Measurements from ENCODE around the gene CENPO. TPM values are rescaled to one million over a fixed set of nuclear protein-coding genes. Genes with fewer than 3 reads are reported as not detected.

CENPO gene
- total and polyA plus RNA-seq, 2 donors (not counting 3 experiments of a cell fraction or from before 2014, with no cell fraction given), result 26.8 to 45.3 TPM

DNA sequence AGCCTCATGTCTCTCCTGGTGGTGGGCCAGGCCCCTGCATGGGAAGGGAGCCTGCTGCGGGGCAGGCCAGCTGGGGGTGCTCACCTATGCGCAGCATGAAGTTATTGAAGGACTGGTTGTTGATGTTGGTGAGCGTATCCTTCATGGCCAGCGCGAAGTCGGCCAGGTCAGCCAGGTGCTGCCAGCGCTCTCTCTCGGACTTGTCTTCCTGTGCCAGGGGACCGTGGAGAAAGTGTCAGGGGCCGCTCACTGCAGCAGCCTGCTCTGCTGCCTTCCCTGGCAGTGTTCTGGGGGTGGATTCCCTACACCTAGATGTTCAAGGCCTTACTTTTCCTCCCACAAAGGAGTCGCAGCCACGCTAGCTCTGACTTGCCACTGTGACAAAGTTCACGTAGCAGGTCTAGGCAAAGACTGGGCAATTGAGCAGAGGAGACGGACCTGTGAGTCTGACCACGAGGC is 28.2 kb downstream of the CENPO start:
- Histone ChIP-seq H3K9me3 (replicated peaks; ENCODE audit: control insufficient read depth, insufficient read depth, low read length) (no peaks in the 10 kb centered on the region), H3K36me3 (ENCODE audit: control insufficient read depth in 2 of 2, extremely low read depth in 1 of 2, insufficient read depth in 2 of 2, low read length in 2 of 2) (peaks cover 16 to 21% of the 10 kb centered on the region in 2 experiments), H3K79me2 (ENCODE audit: control insufficient read depth, insufficient read depth, low read length) (no peaks in the 10 kb centered on the region), H3K4me2 (ENCODE audit: insufficient read depth, low read length) (no peak overlapping the region), H3K4me3 (replicated peaks in 1 of 3; ENCODE audit: insufficient read depth in 1 of 3, low read depth in 1 of 3, low read length in 3 of 3) (no peak overlapping the region), H2AFZ (ENCODE audit: low read depth, low read length) (no peak overlapping the region), H3K9ac (replicated peaks; ENCODE audit: extremely low read depth, insufficient read depth, low read length) (no peak overlapping the region), H3K27ac (ENCODE audit: insufficient read depth, low read depth, low read length) (no peak overlapping the region), H3K9me1 (replicated peaks; ENCODE audit: control insufficient read depth, extremely low read depth, insufficient read depth, low read length) (no peaks in the 10 kb centered on the region), H3K4me1 (ENCODE audit: control insufficient read depth, extremely low read depth, insufficient read depth, low read length) (peaks cover 23% of the 10 kb centered on the region), H4K20me1 (replicated peaks; ENCODE audit: control insufficient read depth, extremely low read depth, insufficient read depth, low read length) (no peaks in the 10 kb centered on the region), H3K27me3 (ENCODE audit: control insufficient read depth in 2 of 2, insufficient read depth in 2 of 2, low read length in 2 of 2) (no peaks in the 10 kb centered on the region)
- no TSS peak for BruUV-seq (replicated peaks)
- TF ChIP-seq, protein P1, sequence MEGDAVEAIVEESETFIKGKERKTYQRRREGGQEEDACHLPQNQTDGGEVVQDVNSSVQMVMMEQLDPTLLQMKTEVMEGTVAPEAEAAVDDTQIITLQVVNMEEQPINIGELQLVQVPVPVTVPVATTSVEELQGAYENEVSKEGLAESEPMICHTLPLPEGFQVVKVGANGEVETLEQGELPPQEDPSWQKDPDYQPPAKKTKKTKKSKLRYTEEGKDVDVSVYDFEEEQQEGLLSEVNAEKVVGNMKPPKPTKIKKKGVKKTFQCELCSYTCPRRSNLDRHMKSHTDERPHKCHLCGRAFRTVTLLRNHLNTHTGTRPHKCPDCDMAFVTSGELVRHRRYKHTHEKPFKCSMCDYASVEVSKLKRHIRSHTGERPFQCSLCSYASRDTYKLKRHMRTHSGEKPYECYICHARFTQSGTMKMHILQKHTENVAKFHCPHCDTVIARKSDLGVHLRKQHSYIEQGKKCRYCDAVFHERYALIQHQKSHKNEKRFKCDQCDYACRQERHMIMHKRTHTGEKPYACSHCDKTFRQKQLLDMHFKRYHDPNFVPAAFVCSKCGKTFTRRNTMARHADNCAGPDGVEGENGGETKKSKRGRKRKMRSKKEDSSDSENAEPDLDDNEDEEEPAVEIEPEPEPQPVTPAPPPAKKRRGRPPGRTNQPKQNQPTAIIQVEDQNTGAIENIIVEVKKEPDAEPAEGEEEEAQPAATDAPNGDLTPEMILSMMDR (IDR thresholded peaks at IDR 0.05; ENCODE audit: extremely low read depth in 1 of 2, insufficient read depth in 1 of 2, low read depth in 1 of 2, low read length in 2 of 2), result no peak
- TF ChIP-seq POLR2AphosphoS5 (IDR thresholded peaks at IDR 0.05; ENCODE audit: insufficient read depth, low read depth, low read length) (no peak), POLR2A (IDR thresholded peaks at IDR 0.05; ENCODE audit: low read depth, low read length) (no peak), FOS (IDR thresholded peaks at IDR 0.05; ENCODE audit: borderline replicate concordance, insufficient read depth, low read length) (no peak), GATA2 (IDR thresholded peaks at IDR 0.05; ENCODE audit: insufficient read depth, insufficient read length, low read depth, low read length) (no peak), JUN (IDR thresholded peaks at IDR 0.05; ENCODE audit: borderline replicate concordance, insufficient read depth, insufficient read length, low read depth) (no peak), EZH2 (IDR thresholded peaks at IDR 0.05; ENCODE audit: borderline replicate concordance, low read depth, low read length, severe bottlenecking) (no peak), MYC (IDR thresholded peaks at IDR 0.05; ENCODE audit: low read depth, low read length) (no peak)
- TF ChIP-seq, protein P2, sequence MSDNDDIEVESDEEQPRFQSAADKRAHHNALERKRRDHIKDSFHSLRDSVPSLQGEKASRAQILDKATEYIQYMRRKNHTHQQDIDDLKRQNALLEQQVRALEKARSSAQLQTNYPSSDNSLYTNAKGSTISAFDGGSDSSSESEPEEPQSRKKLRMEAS (IDR thresholded peaks at IDR 0.05; ENCODE audit: insufficient read depth, insufficient read length), result no peak
- FAIRE-seq, result no peak
- ChIA-PET POLR2A (no interaction called here), CTCF (interaction anchor here (0.8 to 1.4 kb wide), 5 partner anchors 9 to 411 kb away, joined by 3 to 5 read pairs (median 4); no protein-coding TSS in a partner anchor)
- intact Hi-C loops (cut with micrococcal nuclease) (no loop called here), dilution Hi-C loops (cut with MboI; ENCODE audit: extremely low pct_ligation_motif_present, low sequenced_read_pairs) (no loop called here)
- DNase-seq (ENCODE audit: low read depth, low spot score), result no peak

Measured in endothelial cell of umbilical vein (primary cell).